NCI-H2029 treated with DMSO at 0.1 percent for 48 hours (cell line): ENCODE data around the gene DHRS7C.
"Not testable (repeated sequence)": the region's sequence is repeated elsewhere in the genome, so short reads cannot be mapped to it uniquely, and the experiment has no call there.

Experiments used
- DNase-seq: peaks from one replicate; lab custom pipeline; 2025; lab: John Stamatoyannopoulos, UW

Gene DHRS7C

DNA sequence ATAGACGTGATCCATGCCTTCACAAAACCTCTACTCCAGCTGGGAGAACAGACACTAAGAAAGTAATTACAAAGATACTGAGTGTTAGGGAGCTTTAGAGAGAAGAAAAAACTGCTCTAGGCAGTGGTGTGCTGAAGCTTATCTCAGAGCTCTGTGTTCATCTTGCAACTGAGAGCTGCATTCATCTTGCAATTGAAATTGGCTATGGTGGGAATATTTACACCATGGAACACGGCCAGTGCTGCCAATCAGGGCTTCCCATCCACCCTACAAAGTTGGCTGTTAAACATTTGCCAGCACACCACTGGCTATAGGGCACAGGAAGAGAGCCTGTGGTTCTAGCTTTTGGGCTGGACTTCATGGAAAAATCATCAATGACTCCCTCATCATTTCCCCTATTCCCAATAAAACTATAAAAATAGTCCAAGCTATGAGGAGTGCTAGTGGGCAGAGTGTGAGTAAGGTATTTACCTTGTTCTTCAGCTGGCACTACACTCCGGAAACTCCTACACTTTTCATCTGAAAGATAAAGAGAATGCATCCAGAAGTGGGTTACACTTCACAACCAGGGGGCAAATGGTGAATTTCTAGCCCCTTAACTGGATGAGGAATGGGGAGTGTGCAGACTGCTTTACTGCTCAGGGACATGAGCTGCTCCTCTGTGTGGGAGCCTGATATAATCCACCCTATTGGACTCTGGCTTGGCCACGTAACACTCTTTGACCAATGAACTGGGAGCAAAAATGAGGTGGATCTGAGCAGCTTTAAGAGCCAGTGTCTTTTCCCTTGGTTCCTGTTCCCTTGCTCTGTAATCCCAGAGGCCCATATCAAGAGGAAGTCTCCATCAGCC, 18.9 kb upstream of the DHRS7C start:
- DNase-seq, result no peak

DNA sequence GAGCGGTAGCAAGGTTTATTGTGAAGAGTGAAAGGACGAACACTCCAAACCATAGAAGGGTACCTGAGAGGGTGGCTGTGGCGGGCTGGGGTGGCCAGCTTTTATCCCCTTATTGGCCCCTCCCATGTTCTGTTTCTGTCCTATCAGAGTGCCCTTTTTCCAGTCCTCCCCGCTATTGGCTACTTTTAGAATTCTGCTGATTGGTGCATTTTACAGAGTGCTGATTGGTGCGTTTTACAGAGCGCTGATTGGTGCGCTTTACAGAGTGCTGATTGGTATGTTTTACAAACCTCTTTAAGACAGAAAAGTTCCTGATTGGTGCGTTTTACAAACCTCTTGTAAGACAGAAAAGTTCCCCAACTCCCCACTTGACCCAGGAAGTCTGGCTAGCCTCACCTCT, 18.0 kb upstream of the DHRS7C start:
- no peak for DNase-seq

DNA sequence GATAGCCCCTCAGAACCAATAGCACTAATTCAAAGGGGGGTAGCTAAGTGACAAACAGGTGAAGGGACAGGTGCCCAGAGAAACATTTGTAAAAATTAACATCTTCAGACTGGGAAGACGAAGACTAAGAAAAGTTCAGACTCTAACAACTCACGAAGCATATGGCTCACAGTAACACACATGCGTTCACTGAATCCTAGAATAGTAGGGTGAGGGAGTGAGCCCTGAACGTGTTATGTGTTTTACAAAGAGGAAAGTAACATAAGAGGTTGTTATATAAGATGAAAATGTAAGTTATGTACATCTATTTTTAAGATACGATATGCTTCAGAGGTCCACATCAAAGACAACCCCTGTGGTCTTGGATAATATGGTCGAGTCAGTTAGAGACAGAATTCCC, 15.3 kb upstream of the DHRS7C start:
- no peak for DNase-seq

- no peak for DNase-seq
Measured at GRCh38 chr17:9805769-9806168, 14.4 kb upstream of the DHRS7C start.

- DNase-seq, result no peak
Measured at GRCh38 chr17:9802697-9803096, 11.3 kb upstream of the DHRS7C start.

DNA sequence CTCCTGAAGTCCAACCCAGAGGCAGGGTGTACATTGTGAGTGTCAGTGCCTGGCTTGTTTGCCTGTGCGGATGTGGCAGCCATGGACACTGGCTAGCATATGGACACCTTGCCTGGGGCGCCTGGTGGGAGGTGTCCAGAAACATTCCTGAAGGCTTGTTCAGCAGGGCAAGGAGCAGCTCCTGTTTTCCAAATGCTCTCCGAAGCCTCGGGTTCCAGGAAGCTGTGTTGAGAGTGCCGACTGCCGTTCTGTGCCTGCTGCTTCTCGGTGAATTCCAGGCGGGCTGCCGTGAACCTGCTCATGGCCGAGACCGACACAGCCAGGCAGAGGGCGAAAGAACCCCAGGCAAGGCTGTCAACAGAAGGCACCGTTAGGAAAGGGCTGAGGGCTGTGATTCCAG, 10.9 kb upstream of the DHRS7C start:
- no peak for DNase-seq

DNA sequence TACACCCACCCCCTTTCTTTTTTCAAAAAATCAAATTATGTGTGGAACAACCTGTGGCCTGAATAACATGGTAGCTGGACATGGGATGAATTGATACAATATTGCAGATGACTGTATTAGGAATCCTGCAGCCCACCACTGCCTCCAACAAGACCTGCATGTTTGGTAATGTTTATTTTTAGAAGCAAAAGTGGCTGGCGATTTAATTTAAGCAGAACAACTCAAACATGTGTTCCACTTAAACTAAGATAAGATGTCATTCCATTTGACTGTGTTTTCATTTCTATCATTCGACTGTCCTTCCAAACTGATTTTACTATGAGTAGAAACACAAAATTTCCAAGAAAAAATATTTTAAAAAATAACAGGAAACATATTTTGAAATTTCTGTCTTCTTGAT, 10.1 kb upstream of the DHRS7C start:
- DNase-seq, result no peak

DNA sequence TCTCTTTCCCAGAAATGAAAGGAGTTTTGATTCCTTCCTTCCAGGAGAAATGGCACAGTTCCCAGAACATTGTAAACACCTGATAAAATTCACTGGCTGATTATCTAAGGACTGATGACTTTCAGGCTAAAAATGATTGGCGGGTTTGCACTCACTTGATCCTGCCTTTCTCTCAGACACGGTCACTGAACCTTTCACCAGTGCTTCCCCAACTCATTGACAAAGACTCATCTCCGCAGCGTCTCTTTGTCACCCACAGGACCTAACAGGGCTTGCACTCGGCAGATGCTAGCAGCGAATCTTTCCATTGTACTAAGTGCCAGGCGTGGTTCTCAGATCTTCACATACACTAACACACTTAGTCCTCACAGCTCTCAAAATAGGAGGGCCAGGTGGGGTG, 7.3 kb upstream of the DHRS7C start:
- DNase-seq, result no peak

GRCh38 chr17:9798008-9798407, 6.6 kb upstream of the DHRS7C start:
- DNase-seq, result no peak

GRCh38 chr17:9792181-9792840, 919 bp upstream of the DHRS7C start:
- DNase-seq, result no peak

- DNase-seq, result no peak
Measured at GRCh38 chr17:9790316-9790715, 1.1 kb downstream of the DHRS7C start.

GRCh38 chr17:9788601-9789000, 2.8 kb downstream of the DHRS7C start:
- no peak for DNase-seq

DNA sequence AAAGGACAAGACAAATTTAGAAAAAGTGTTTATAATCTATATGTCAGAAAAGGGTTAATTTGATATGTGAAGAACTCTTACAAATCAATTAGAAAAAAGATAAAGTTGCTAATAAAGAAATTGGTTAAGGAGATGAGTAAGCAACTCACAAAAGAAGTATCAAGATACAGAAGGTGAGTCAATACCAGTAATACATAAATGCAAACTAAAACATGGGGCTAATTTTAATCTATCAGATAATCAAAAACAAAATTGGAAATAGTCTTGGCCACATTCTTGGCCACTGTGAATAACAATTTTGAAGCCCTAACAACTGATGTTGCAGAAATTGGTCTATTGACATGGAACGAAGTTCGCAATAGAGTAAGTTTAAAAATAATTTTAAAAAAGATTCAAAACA, 6.8 kb downstream of the DHRS7C start:
- no peak for DNase-seq

DNA sequence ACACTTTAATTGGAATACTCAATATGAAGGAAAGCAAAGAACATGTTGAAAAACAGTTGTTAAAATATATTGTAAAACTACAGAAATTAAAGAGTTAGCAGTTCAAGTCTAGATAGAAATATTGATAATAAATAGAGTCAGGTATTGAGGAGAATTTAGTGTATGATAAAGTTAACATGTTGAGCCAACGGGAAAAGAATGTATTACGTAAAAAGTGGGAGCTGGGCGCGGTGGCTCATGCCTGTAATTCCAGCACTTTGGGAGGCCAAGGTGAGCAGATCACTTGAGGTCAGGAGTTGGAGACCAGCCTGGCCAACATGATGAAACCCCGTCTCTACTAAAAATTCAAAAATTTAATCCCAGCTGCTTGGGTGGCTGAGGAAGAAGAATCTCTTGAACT, 7.9 kb downstream of the DHRS7C start:
- not testable (repeated sequence) for DNase-seq

- no peak for DNase-seq
Measured at GRCh38 chr17:9783050-9783449, 8.3 kb downstream of the DHRS7C start.

DNA sequence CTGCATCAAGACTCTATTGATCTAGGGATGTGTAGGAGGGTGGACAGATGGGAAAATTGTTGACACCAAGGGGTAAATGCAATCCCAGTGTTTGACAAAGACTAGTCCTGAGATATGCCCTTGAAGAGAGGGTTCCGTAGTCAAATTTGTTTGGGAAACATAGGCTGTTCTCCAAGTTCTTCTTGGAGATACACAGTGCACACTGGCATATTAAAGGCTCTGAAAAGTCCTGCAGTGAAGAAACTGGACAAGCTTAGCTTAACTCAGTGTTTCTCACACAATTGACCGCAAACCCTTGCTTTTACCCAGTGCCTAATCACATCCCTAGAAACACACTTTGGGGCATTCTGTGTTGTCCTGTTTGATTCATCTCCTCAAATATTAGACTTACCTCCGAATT, 10.8 kb downstream of the DHRS7C start:
- no peak for DNase-seq

- no peak for DNase-seq
Measured at GRCh38 chr17:9776911-9777310, 14.5 kb downstream of the DHRS7C start.

GRCh38 chr17:9772658-9773057, 18.7 kb downstream of the DHRS7C start:
- no peak for DNase-seq

DNA sequence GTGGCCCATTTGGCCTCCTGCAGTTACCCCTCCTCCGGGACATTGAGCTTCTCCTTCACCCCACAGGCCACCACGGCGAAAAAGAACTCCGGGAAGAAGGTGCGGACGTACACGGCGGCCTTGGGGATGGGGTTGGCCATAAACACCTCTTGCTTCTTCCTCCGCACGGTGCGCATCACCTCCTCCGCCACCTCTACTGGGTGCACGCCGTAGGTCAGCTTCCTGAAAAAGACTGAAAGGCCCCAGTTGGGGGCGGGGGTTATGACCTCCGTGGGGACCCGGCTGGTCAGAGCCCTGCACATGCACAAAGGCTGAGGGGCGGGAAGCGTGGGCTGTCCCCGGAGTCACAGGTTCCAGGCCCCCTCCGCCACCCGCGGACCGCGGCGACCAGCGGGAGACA, 19.9 kb downstream of the DHRS7C start:
- no peak for DNase-seq

GRCh38 chr17:9769036-9769695, 22.2 kb downstream of the DHRS7C start:
- no peak for DNase-seq

DNA sequence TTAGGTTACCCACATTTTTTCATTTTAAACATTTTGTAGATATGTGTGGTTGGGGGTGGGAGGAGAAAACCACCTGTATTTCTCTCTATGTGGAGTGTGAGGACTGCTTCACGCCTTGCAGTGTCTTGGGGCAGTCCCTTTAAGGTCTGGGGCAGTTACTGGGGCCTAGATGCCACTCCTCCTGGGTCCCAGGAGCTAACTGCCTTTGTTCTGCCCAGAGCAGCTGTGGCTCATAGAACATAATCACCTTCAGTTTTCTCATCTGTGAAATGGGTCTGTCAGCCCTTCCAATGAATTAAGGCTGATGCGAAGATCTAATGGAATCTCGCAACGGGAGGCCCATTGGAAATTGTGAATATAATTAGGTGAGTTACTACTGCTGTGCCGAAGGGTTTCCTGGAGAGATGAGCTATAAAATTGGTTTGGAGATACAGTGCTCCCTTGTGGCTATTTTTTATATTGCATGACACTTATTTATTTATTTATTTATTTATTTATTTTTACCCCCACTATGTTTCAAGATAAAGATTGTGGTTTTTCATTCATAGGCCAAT, 22.9 kb downstream of the DHRS7C start:
- DNase-seq, result peak; percentile 6

DNA sequence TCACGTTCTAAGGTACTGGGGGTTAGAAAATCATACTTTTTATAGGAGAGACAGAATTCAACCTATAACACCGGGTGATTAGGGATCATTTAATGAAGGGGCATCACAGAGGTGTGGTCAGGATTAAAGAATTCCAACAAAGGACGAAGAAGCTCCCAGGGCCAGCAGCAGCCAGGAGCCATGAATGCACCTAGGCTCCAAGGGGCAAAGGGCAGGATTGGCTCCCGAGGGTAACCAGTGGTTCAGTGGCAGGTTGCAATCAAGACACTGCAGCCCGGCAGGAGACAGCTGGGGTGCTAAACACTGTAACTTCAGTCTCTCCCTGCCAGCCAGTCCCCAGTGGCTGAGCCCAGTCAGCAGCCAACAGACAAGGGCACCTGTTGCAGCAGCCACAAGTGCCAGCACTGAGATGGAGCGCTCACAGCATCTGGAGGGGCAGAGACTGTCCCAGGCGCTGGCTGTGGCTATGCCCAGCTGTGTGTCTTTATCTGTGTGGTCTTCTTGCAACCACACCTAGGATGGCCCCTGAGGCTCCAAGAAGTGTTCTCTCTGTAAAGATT, 23.9 kb downstream of the DHRS7C start:
- DNase-seq, result no peak

- no peak for DNase-seq
Measured at GRCh38 chr17:9766970-9767369, 24.4 kb downstream of the DHRS7C start.
